Smooth muscle cell (in vitro differentiated cells): ENCODE measurements around the gene FSIP1. TPM values are rescaled to one million over a fixed set of nuclear protein-coding genes. Genes with fewer than 3 reads are reported as not detected.

ENCODE experiments used
- DNase-seq: peaks from one replicate; lab custom pipeline; 2025; ENCODE audit not compliant: unreplicated experiment; lab: John Stamatoyannopoulos, UW
- H2AFZ ChIP-seq: fragments of 200-600 bp; sonication (generic); 2 replicates; pipeline ENCODE4 v1.6.0; 2016; ENCODE audit warnings: antibody characterized with exemption, low read depth, mild to moderate bottlenecking
- H3F3A ChIP-seq: fragments of 200-600 bp; sonication (generic); 2 replicates; pipeline ENCODE4 v1.6.0; 2017; ENCODE audit warnings: antibody characterized with exemption, low read depth
- H3K27ac ChIP-seq: fragments of 200-600 bp; sonication (generic); 2 replicates; pipeline ENCODE4 v1.5.1; 2016; ENCODE audit warnings: low read depth, mild to moderate bottlenecking
- H3K27me3 ChIP-seq: fragments of 200-600 bp; sonication (generic); 2 replicates; pipeline ENCODE4 v1.6.1; 2016; ENCODE audit warnings: low read depth, mild to moderate bottlenecking
- H3K36me3 ChIP-seq: fragments of 200-600 bp; sonication (generic); 2 replicates; pipeline ENCODE4 v1.5.1; 2016; ENCODE audit warnings: low read depth
- H3K4me1 ChIP-seq: fragments of 200-600 bp; sonication (generic); 2 replicates; pipeline ENCODE4 v1.5.1; 2016; ENCODE audit warnings: low read depth
- H3K4me2 ChIP-seq: fragments of 200-600 bp; sonication (generic); 2 replicates; pipeline ENCODE4 v1.6.0; 2016; ENCODE audit warnings: mild to moderate bottlenecking
- H3K4me3 ChIP-seq: fragments of 200-600 bp; sonication (generic); 2 replicates; pipeline ENCODE4 v1.5.1; 2016; ENCODE audit warnings: mild to moderate bottlenecking
- H3K79me2 ChIP-seq: fragments of 200-600 bp; sonication (generic); 2 replicates; pipeline ENCODE4 v1.6.0; 2016; ENCODE audit warnings: low read depth, mild to moderate bottlenecking
- H3K9ac ChIP-seq: fragments of 200-600 bp; sonication (generic); 2 replicates; pipeline ENCODE4 v1.6.0; 2016; ENCODE audit warnings: low read depth
- H3K9me3 ChIP-seq: fragments of 200-600 bp; sonication (generic); replicated peaks from 2 replicates; pipeline ENCODE4 v1.5.1; 2016; ENCODE audit warnings: low read depth
- H4K20me1 ChIP-seq: fragments of 200-600 bp; sonication (generic); 2 replicates; pipeline ENCODE4 v1.6.0; 2016; ENCODE audit warnings: low read depth
- CTCF ChIP-seq: fragments of 200-600 bp; sonication (generic); IDR thresholded peaks from 2 replicates; pipeline ENCODE4 v1.5.1; 2017; ENCODE audit warnings: borderline replicate concordance, mild to moderate bottlenecking, antibody characterized with exemption; ENCODE audit not compliant: insufficient read depth, poor library complexity, severe bottlenecking
- WGBS: methylation state at CpG from one replicate; pipeline ENCODE4 v1.1.7; 2016; ENCODE audit warnings: low lambda C conversion rate; 5-methylcytosine and 5-hydroxymethylcytosine counted together
- polyA plus RNA-seq: library from polyadenylated mRNA; unstranded; fragments of >200 nt; fragmentation: Nextera tagmentation; extraction: Ambion mirVana; gene quantifications from 2 replicates; pipeline ENCODE4 v1.2.1, GENCODE V29; 2016
- total RNA-seq: library from RNA; depleted of rRNA; stranded (reverse); fragments of >200 nt; gene quantifications from 2 replicates; pipeline ENCODE4 v1.2.3, GENCODE V29; 2014

The FSIP1 gene
- total and polyA plus RNA-seq, 2 experiments from 2014 or later: 0.13 to 0.43 TPM

- no peak for DNase-seq
- no peaks in the 10 kb centered on the region for H3K79me2 ChIP-seq
- no peak overlapping the region for H3K27ac ChIP-seq
- no peaks in the 10 kb centered on the region for H3F3A ChIP-seq
- H3K4me2 ChIP-seq: no peak overlapping the region
- no peaks in the 10 kb centered on the region for H3K27me3 ChIP-seq
- TF ChIP-seq CTCF: no peak
- H2AFZ ChIP-seq: no peak overlapping the region
- no peak overlapping the region for H3K9ac ChIP-seq
- H3K4me3 ChIP-seq: no peak overlapping the region
- WGBS: 61% methylated on average over 3 of the region's 3 CpGs
- no peaks in the 10 kb centered on the region for H3K9me3 ChIP-seq
- no peaks in the 10 kb centered on the region for H4K20me1 ChIP-seq
- no peaks in the 10 kb centered on the region for H3K4me1 ChIP-seq
- H3K36me3 ChIP-seq: no peaks in the 10 kb centered on the region
Measured at GRCh38 chr15:39657668-39658067, 125.0 kb downstream of the FSIP1 start.

- H3K4me2 ChIP-seq: no peak overlapping the region
- no peaks in the 10 kb centered on the region for H4K20me1 ChIP-seq
- no peak overlapping the region for H3K4me3 ChIP-seq
- no peaks in the 10 kb centered on the region for H3K27me3 ChIP-seq
- no peak overlapping the region for H3K9ac ChIP-seq
- no peaks in the 10 kb centered on the region for H3F3A ChIP-seq
- 95% methylated on average over 1 of the region's 1 CpG for WGBS
- H3K36me3 ChIP-seq: no peaks in the 10 kb centered on the region
- DNase-seq: no peak
- H2AFZ ChIP-seq: no peak overlapping the region
- H3K4me1 ChIP-seq: no peaks in the 10 kb centered on the region
- no peak for TF ChIP-seq CTCF
- no peak overlapping the region for H3K27ac ChIP-seq
- H3K9me3 ChIP-seq: no peaks in the 10 kb centered on the region
- H3K79me2 ChIP-seq: no peaks in the 10 kb centered on the region
Measured at GRCh38 chr15:39657181-39657580, 125.5 kb downstream of the FSIP1 start.

GRCh38 chr15:39654304-39654703, 128.3 kb downstream of the FSIP1 start:
- H4K20me1 ChIP-seq: no peaks in the 10 kb centered on the region
- H3K27ac ChIP-seq: no peak overlapping the region
- no peaks in the 10 kb centered on the region for H3K36me3 ChIP-seq
- no peaks in the 10 kb centered on the region for H3F3A ChIP-seq
- no peak for DNase-seq
- H3K9me3 ChIP-seq: no peaks in the 10 kb centered on the region
- H3K4me2 ChIP-seq: no peak overlapping the region
- no peak overlapping the region for H3K9ac ChIP-seq
- peak overlapping the region; percentile 23 for H2AFZ ChIP-seq
- no peak for TF ChIP-seq CTCF
- 83% methylated on average over 4 of the region's 4 CpGs for WGBS
- no peaks in the 10 kb centered on the region for H3K79me2 ChIP-seq
- H3K27me3 ChIP-seq: no peaks in the 10 kb centered on the region
- H3K4me3 ChIP-seq: no peak overlapping the region
- H3K4me1 ChIP-seq: no peaks in the 10 kb centered on the region

GRCh38 chr15:39651881-39652280, 130.8 kb downstream of the FSIP1 start:
- H3F3A ChIP-seq: no peaks in the 10 kb centered on the region
- H3K4me3 ChIP-seq: no peak overlapping the region
- no peaks in the 10 kb centered on the region for H4K20me1 ChIP-seq
- H3K4me2 ChIP-seq: no peak overlapping the region
- H3K36me3 ChIP-seq: no peaks in the 10 kb centered on the region
- 90% methylated on average over 1 of the region's 1 CpG for whole genome bisulfite sequencing
- no peaks in the 10 kb centered on the region for H3K27me3 ChIP-seq
- H3K79me2 ChIP-seq: no peaks in the 10 kb centered on the region
- H3K27ac ChIP-seq: no peak overlapping the region
- no peak for TF ChIP-seq CTCF
- H2AFZ ChIP-seq: no peak overlapping the region
- DNase-seq: no peak
- H3K9ac ChIP-seq: no peak overlapping the region
- H3K4me1 ChIP-seq: no peaks in the 10 kb centered on the region
- H3K9me3 ChIP-seq: no peaks in the 10 kb centered on the region
